ENCODE measurements around the gene TENM3.

TENM3 gene

GRCh38 chr4:182470215-182470614, 227.0 kb downstream of the TENM3 start:
- DNase-seq = no peak

GRCh38 chr4:182475539-182475938, 232.3 kb downstream of the TENM3 start:
- DNase-seq = no peak

- DNase-seq = peak; percentile 40
These were observed 235.3 kb downstream of the TENM3 start for GRCh38 chr4:182478475-182478874.

- no peak for DNase-seq
These were observed 240.5 kb downstream of the TENM3 start for GRCh38 chr4:182483685-182484084.

GRCh38 chr4:182486881-182487280, 243.7 kb downstream of the TENM3 start:
- no peak for DNase-seq

- DNase-seq = no peak
These were observed 245.7 kb downstream of the TENM3 start for GRCh38 chr4:182488896-182489295.

GRCh38 chr4:182489607-182490006, 246.4 kb downstream of the TENM3 start:
- no peak for DNase-seq

GRCh38 chr4:182491719-182492118, 248.5 kb downstream of the TENM3 start:
- DNase-seq = no peak

GRCh38 chr4:182492423-182492822, 249.2 kb downstream of the TENM3 start:
- DNase-seq = no peak

- DNase-seq = no peak
These were observed 250.2 kb downstream of the TENM3 start for GRCh38 chr4:182493377-182493776.

- DNase-seq = no peak
These were observed 250.9 kb downstream of the TENM3 start for GRCh38 chr4:182494103-182494502.

GRCh38 chr4:182495031-182495430, 251.8 kb downstream of the TENM3 start:
- no peak for DNase-seq

- no peak for DNase-seq
These were observed 252.6 kb downstream of the TENM3 start for GRCh38 chr4:182495645-182496385.

- DNase-seq = no peak
These were observed 253.2 kb downstream of the TENM3 start for GRCh38 chr4:182496408-182496807.

- no peak for DNase-seq
These were observed 258.9 kb downstream of the TENM3 start for GRCh38 chr4:182502064-182502463.

- DNase-seq = no peak
These were observed 261.3 kb downstream of the TENM3 start for GRCh38 chr4:182504463-182504862.

- no peak for DNase-seq
These were observed 264.6 kb downstream of the TENM3 start for GRCh38 chr4:182507805-182508204.

- DNase-seq = no peak
These were observed 267.6 kb downstream of the TENM3 start for GRCh38 chr4:182510836-182511235.

GRCh38 chr4:182513587-182514291, 270.5 kb downstream of the TENM3 start:
- DNase-seq = no peak

- no peak for DNase-seq
These were observed 275.2 kb downstream of the TENM3 start for GRCh38 chr4:182518421-182518820.

- DNase-seq = no peak
These were observed 276.3 kb downstream of the TENM3 start for GRCh38 chr4:182519528-182519927.

GRCh38 chr4:182521011-182521410, 277.8 kb downstream of the TENM3 start:
- no peak for DNase-seq

GRCh38 chr4:182528819-182529218, 285.6 kb downstream of the TENM3 start:
- DNase-seq = no peak

GRCh38 chr4:182530451-182530850, 287.2 kb downstream of the TENM3 start:
- DNase-seq = no peak
